Activated CD4-positive, alpha-beta T cell treated with anti-CD3 and anti-CD28 coated beads, Interleukin-2, amount 10 ng/mL, durations not matched to agents 7 days and 5 days (primary cell): Measurements from ENCODE around the gene FBXO41. TPM values are rescaled to one million over a fixed set of nuclear protein-coding genes. Genes with fewer than 3 reads are reported as not detected.

ENCODE experiments used
- CTCF ChIA-PET: fragments of 350-600 bp; sonication (Branson Sonifier 250); formaldehyde crosslinking; loops from one replicate; lab custom pipeline; 2021; ENCODE audit warnings: antibody characterized with exemption; lab: Charles Lee
- POLR2A ChIA-PET: fragments of 350-600 bp; sonication (Branson Sonifier 250); formaldehyde crosslinking; loops from one replicate; lab custom pipeline; 2021; ENCODE audit warnings: antibody characterized with exemption; lab: Charles Lee
- DNase-seq: peaks from one replicate; pipeline ENCODE4 v3.0.0-alpha.2; 2020
- H3K27ac Mint-ChIP-seq: one replicate; pipeline ENCODE4 v1.8.0; 2021; ENCODE audit warnings: mild to moderate bottlenecking, moderate library complexity, mixed read lengths
- H3K27me3 Mint-ChIP-seq: one replicate; pipeline ENCODE4 v1.8.0; 2021; ENCODE audit warnings: mixed read lengths
- H3K36me3 Mint-ChIP-seq: one replicate; pipeline ENCODE4 v1.8.0; 2021; ENCODE audit warnings: low read depth, mixed read lengths
- H3K4me1 Mint-ChIP-seq: one replicate; pipeline ENCODE4 v1.8.0; 2021; ENCODE audit warnings: mixed read lengths
- H3K4me3 Mint-ChIP-seq: one replicate; pipeline ENCODE4 v1.8.0; 2021; ENCODE audit warnings: mild to moderate bottlenecking, moderate library complexity, mixed read lengths
- H3K9me3 Mint-ChIP-seq: one replicate; pipeline ENCODE4 v1.8.0; 2021; ENCODE audit warnings: mixed read lengths
- total RNA-seq, 2 experiments: library from RNA; stranded (reverse); gene quantifications; one replicate each; pipeline ENCODE4 v1.2.3, GENCODE V29; 2021

Gene FBXO41
- 10 to 100 TPM; 18.2 to 20.2 TPM for total RNA-seq

GRCh38 chr2:73284296-73285158 lies at the start of gene FBXO41:
Gene FBXO41 (minus strand): TSS chr2:73284478. CDS start chr2:73269630, 14,848 bp downstream.
- H3K9me3 Mint-ChIP-seq = no peaks in the 10 kb centered on the region
- DNase-seq = peak; percentile 79

GRCh38 chr2:73334045-73334444 lies 49.8 kb upstream of the FBXO41 start:
- Mint-ChIP-seq H3K27me3 (peaks cover 33% of the 10 kb centered on the region), H3K36me3 (no peaks in the 10 kb centered on the region), H3K4me1 (peaks cover 5% of the 10 kb centered on the region), H3K4me3 (no peak overlapping the region), H3K9me3 (no peaks in the 10 kb centered on the region), H3K27ac (no peak overlapping the region)
- ChIA-PET CTCF (interaction anchor here (0.6 to 1.3 kb wide), 2 partner anchors 149 to 203 kb away, joined by 3 read pairs; no protein-coding TSS in a partner anchor), POLR2A (no interaction called here)
- no peak for DNase-seq

More at GRCh38 chr2:73284296-73285158, at the start of gene FBXO41:
- Mint-ChIP-seq H3K4me1 (peaks cover 20% of the 10 kb centered on the region), H3K36me3 (no peaks in the 10 kb centered on the region), H3K27ac (peak within 1 kb of the TSS; percentile 85), H3K4me3 (peak within 1 kb of the TSS; percentile 80), H3K27me3 (peaks cover 24% of the 10 kb centered on the region)
- ChIA-PET POLR2A (no interaction called here), CTCF (interaction anchor here (0.5 to 1.3 kb wide), 2 partner anchors 16 to 1149 kb away, joined by 3 to 4 read pairs; no protein-coding TSS in a partner anchor)

GRCh38 chr2:73333564-73333963 lies 49.3 kb upstream of the FBXO41 start:
- no peak for DNase-seq
- ChIA-PET POLR2A (no interaction called here), CTCF (interaction anchor here (0.6 to 1.3 kb wide), 2 partner anchors 149 to 203 kb away, joined by 3 read pairs; no protein-coding TSS in a partner anchor)

GRCh38 chr2:73324126-73324725 lies 39.9 kb upstream of the FBXO41 start:
- CTCF ChIA-PET = interaction anchor here (1.4 kb wide), 1 partner anchor 33 kb away, joined by 3 read pairs; no protein-coding TSS in a partner anchor
- H3K27ac Mint-ChIP-seq = no peak overlapping the region

More at GRCh38 chr2:73333564-73333963, 49.3 kb upstream of the FBXO41 start:
- H3K9me3 Mint-ChIP-seq = no peaks in the 10 kb centered on the region
- no peak overlapping the region for H3K4me3 Mint-ChIP-seq
- H3K27me3 Mint-ChIP-seq = peaks cover 34% of the 10 kb centered on the region
- no peak overlapping the region for H3K27ac Mint-ChIP-seq
- H3K4me1 Mint-ChIP-seq = peaks cover 5% of the 10 kb centered on the region
- H3K36me3 Mint-ChIP-seq = no peaks in the 10 kb centered on the region

GRCh38 chr2:73323551-73323950 lies 39.3 kb upstream of the FBXO41 start:
- no peaks in the 10 kb centered on the region for H3K4me1 Mint-ChIP-seq
- H3K9me3 Mint-ChIP-seq = no peaks in the 10 kb centered on the region
- CTCF ChIA-PET = interaction anchor here (1.4 kb wide), 1 partner anchor 32 kb away, joined by 3 read pairs; no protein-coding TSS in a partner anchor
- H3K27me3 Mint-ChIP-seq = peaks cover 20% of the 10 kb centered on the region
- no peak overlapping the region for H3K27ac Mint-ChIP-seq
- H3K4me3 Mint-ChIP-seq = no peak overlapping the region
- no peak for DNase-seq
- no peaks in the 10 kb centered on the region for H3K36me3 Mint-ChIP-seq
- POLR2A ChIA-PET = no interaction called here

More at GRCh38 chr2:73324126-73324725, 39.9 kb upstream of the FBXO41 start:
- Mint-ChIP-seq H3K36me3 (no peaks in the 10 kb centered on the region), H3K4me3 (no peak overlapping the region), H3K4me1 (no peaks in the 10 kb centered on the region), H3K9me3 (no peaks in the 10 kb centered on the region), H3K27me3 (peaks cover 23% of the 10 kb centered on the region)
- DNase-seq = no peak
- POLR2A ChIA-PET = no interaction called here

- Mint-ChIP-seq H3K9me3 (no peaks in the 10 kb centered on the region), H3K27me3 (peaks cover 12% of the 10 kb centered on the region), H3K4me1 (no peaks in the 10 kb centered on the region), H3K36me3 (no peaks in the 10 kb centered on the region), H3K27ac (no peak overlapping the region), H3K4me3 (no peak overlapping the region)
- ChIA-PET CTCF (no interaction called here), POLR2A (no interaction called here)
- no peak for DNase-seq
These were observed 30.2 kb upstream of the FBXO41 start for GRCh38 chr2:73314441-73314840.

- Mint-ChIP-seq H3K9me3 (no peaks in the 10 kb centered on the region), H3K4me1 (no peaks in the 10 kb centered on the region), H3K36me3 (no peaks in the 10 kb centered on the region), H3K27ac (no peak overlapping the region), H3K4me3 (no peak overlapping the region), H3K27me3 (peaks cover 36% of the 10 kb centered on the region)
- CTCF ChIA-PET = no interaction called here
- POLR2A ChIA-PET = no interaction called here
- DNase-seq = no peak
These were observed 23.4 kb upstream of the FBXO41 start for GRCh38 chr2:73307720-73308119.

- H3K4me3 Mint-ChIP-seq = no peak overlapping the region
- H3K27me3 Mint-ChIP-seq = peaks cover 54% of the 10 kb centered on the region
- no peaks in the 10 kb centered on the region for H3K4me1 Mint-ChIP-seq
- POLR2A ChIA-PET = no interaction called here
- no peaks in the 10 kb centered on the region for H3K36me3 Mint-ChIP-seq
- H3K27ac Mint-ChIP-seq = no peak overlapping the region
- H3K9me3 Mint-ChIP-seq = no peaks in the 10 kb centered on the region
- no peak for DNase-seq
- CTCF ChIA-PET = interaction anchor here (0.6 kb wide), 1 partner anchor 53 kb away, joined by 4 read pairs; no protein-coding TSS in a partner anchor
These were observed 17.4 kb upstream of the FBXO41 start for GRCh38 chr2:73301636-73302035.

GRCh38 chr2:73300926-73301325 lies 16.6 kb upstream of the FBXO41 start:
- Mint-ChIP-seq H3K4me1 (no peaks in the 10 kb centered on the region), H3K36me3 (no peaks in the 10 kb centered on the region), H3K4me3 (no peak overlapping the region), H3K27ac (no peak overlapping the region), H3K27me3 (peaks cover 59% of the 10 kb centered on the region), H3K9me3 (no peaks in the 10 kb centered on the region)
- no peak for DNase-seq
- ChIA-PET CTCF (interaction anchor here (1.5 kb wide), 1 partner anchor 11 kb away, joined by 5 read pairs; no protein-coding TSS in a partner anchor), POLR2A (no interaction called here)

GRCh38 chr2:73297586-73297985 lies 13.3 kb upstream of the FBXO41 start:
- H3K27me3 Mint-ChIP-seq = peaks cover 67% of the 10 kb centered on the region
- CTCF ChIA-PET = no interaction called here

GRCh38 chr2:73297151-73297559 lies 12.9 kb upstream of the FBXO41 start:
- no peak for DNase-seq
- Mint-ChIP-seq H3K9me3 (no peaks in the 10 kb centered on the region), H3K27me3 (peaks cover 69% of the 10 kb centered on the region), H3K27ac (no peak overlapping the region), H3K36me3 (no peaks in the 10 kb centered on the region), H3K4me1 (peaks cover 5% of the 10 kb centered on the region), H3K4me3 (no peak overlapping the region)
- ChIA-PET POLR2A (no interaction called here), CTCF (interaction anchor here (1.0 kb wide), 1 partner anchor 120 kb away, joined by 3 read pairs; no protein-coding TSS in a partner anchor)

More at GRCh38 chr2:73297586-73297985, 13.3 kb upstream of the FBXO41 start:
- no peaks in the 10 kb centered on the region for H3K9me3 Mint-ChIP-seq
- POLR2A ChIA-PET = no interaction called here
- DNase-seq = no peak
- peaks cover 3% of the 10 kb centered on the region for H3K4me1 Mint-ChIP-seq
- no peak overlapping the region for H3K27ac Mint-ChIP-seq
- H3K36me3 Mint-ChIP-seq = no peaks in the 10 kb centered on the region
- no peak overlapping the region for H3K4me3 Mint-ChIP-seq

- Mint-ChIP-seq H3K4me3 (no peak overlapping the region), H3K27me3 (peaks cover 71% of the 10 kb centered on the region), H3K4me1 (peaks cover 14% of the 10 kb centered on the region), H3K9me3 (no peaks in the 10 kb centered on the region), H3K27ac (no peak overlapping the region), H3K36me3 (no peaks in the 10 kb centered on the region)
- DNase-seq = no peak
- POLR2A ChIA-PET = no interaction called here
- CTCF ChIA-PET = no interaction called here
These were observed 11.6 kb upstream of the FBXO41 start for GRCh38 chr2:73295751-73296400.
